Ascending aorta (tissue), 2 donors: Measurements from ENCODE around the gene ISM1. TPM values are rescaled to one million over a fixed set of nuclear protein-coding genes. Genes with fewer than 3 reads are reported as not detected.

Source experiments
- DNase-seq, 2 donors: peaks; one replicate each; pipeline ENCODE4 v3.0.0-alpha.2; 2019; ENCODE audit warnings: low spot score in 2 of 2
- H3K27ac ChIP-seq, 2 donors: fragments of 200-600 bp; sonication (generic); one replicate each; pipeline ENCODE4 v1.5.1; 2016 to 2017; ENCODE audit warnings: mild to moderate bottlenecking in 1 of 2
- H3K27me3 ChIP-seq: fragments of 200-600 bp; sonication (generic); one replicate; pipeline ENCODE4 v1.5.1; 2017
- H3K36me3 ChIP-seq, 2 donors: fragments of 200-600 bp; sonication (generic); one replicate each; pipeline ENCODE4 v1.5.1; 2016
- H3K4me1 ChIP-seq, 2 donors: fragments of 200-600 bp; sonication (generic); one replicate each; pipeline ENCODE4 v1.5.1; 2016 to 2017; ENCODE audit warnings: mild to moderate bottlenecking in 1 of 2
- H3K4me3 ChIP-seq, 2 donors: fragments of 200-600 bp; sonication (generic); one replicate each; pipeline ENCODE4 v1.5.1; 2016 to 2017; ENCODE audit warnings: mild to moderate bottlenecking in 1 of 2
- H3K9me3 ChIP-seq, 2 donors: fragments of 200-600 bp; sonication (generic); one replicate each; pipeline ENCODE4 v1.5.1; 2016
- CTCF ChIP-seq, 3 experiments: fragments of 200-600 bp in 2 of 3; fragments of 450-650 bp in 1 of 3; sonication (generic) in 2 of 3; IDR thresholded peaks; one replicate each; pipeline ENCODE4 v1.5.1; 2016 to 2019; ENCODE audit warnings: antibody characterized with exemption in 3 of 3, mild to moderate bottlenecking in 1 of 3, moderate library complexity in 1 of 3
- intact Hi-C: fragments of 100-400 bp; cut with DNase I; formaldehyde crosslinking; loops from one replicate; pipeline ENCODE4 v1.15.1; 2023
- total RNA-seq: library from RNA; depleted of rRNA; stranded (reverse); fragments of >200 nt; gene quantifications from one replicate; pipeline ENCODE4 v1.1.0, GENCODE V29; 2016

ISM1 gene
- total RNA-seq, 1 donor from 2014 or later: 60.1 TPM

GRCh38 chr20:13250251-13250650 lies 29.2 kb downstream of the ISM1 start:
- TF ChIP-seq CTCF (IDR thresholded peaks at IDR 0.05): no peak

GRCh38 chr20:13251106-13251903 lies 30.2 kb downstream of the ISM1 start:
- no peak overlapping the region for H3K4me3 ChIP-seq

More at GRCh38 chr20:13250251-13250650, 29.2 kb downstream of the ISM1 start:
- no peaks in the 10 kb centered on the region for H3K4me1 ChIP-seq
- no peak for DNase-seq
- H3K4me3 ChIP-seq: no peak overlapping the region
- intact Hi-C loops: no loop called here
- no peak overlapping the region for H3K27ac ChIP-seq
- H3K36me3 ChIP-seq: no peaks in the 10 kb centered on the region
- no peaks in the 10 kb centered on the region for H3K9me3 ChIP-seq
- H3K27me3 ChIP-seq: no peaks in the 10 kb centered on the region

GRCh38 chr20:13251904-13252297 lies 30.8 kb downstream of the ISM1 start:
- Histone ChIP-seq H3K9me3 (no peaks in the 10 kb centered on the region), H3K4me1 (no peaks in the 10 kb centered on the region), H3K4me3 (no peak overlapping the region), H3K27me3 (no peaks in the 10 kb centered on the region), H3K36me3 (no peaks in the 10 kb centered on the region), H3K27ac (no peak overlapping the region)
- no peak for DNase-seq
- intact Hi-C loops: no loop called here
- TF ChIP-seq CTCF (IDR thresholded peaks at IDR 0.05): no peak

More at GRCh38 chr20:13251106-13251903, 30.2 kb downstream of the ISM1 start:
- DNase-seq: no peak
- H3K4me1 ChIP-seq: no peaks in the 10 kb centered on the region
- no peak for TF ChIP-seq CTCF (IDR thresholded peaks at IDR 0.05)
- no peaks in the 10 kb centered on the region for H3K27me3 ChIP-seq
- H3K9me3 ChIP-seq: no peaks in the 10 kb centered on the region
- no peak overlapping the region for H3K27ac ChIP-seq
- no peaks in the 10 kb centered on the region for H3K36me3 ChIP-seq
- intact Hi-C loops: no loop called here

- Histone ChIP-seq H3K4me1 (no peaks in the 10 kb centered on the region), H3K27ac (no peak overlapping the region), H3K27me3 (no peaks in the 10 kb centered on the region), H3K9me3 (no peaks in the 10 kb centered on the region), H3K4me3 (no peak overlapping the region), H3K36me3 (no peaks in the 10 kb centered on the region)
- DNase-seq: no peak
- TF ChIP-seq CTCF (IDR thresholded peaks at IDR 0.05): no peak
- intact Hi-C loops: no loop called here
Measured at GRCh38 chr20:13255356-13255755, 34.3 kb downstream of the ISM1 start.

- Histone ChIP-seq H3K9me3 (no peaks in the 10 kb centered on the region), H3K27me3 (no peaks in the 10 kb centered on the region), H3K4me1 (no peaks in the 10 kb centered on the region), H3K36me3 (no peaks in the 10 kb centered on the region), H3K4me3 (no peak overlapping the region), H3K27ac (no peak overlapping the region)
- TF ChIP-seq CTCF (IDR thresholded peaks at IDR 0.05): no peak
- intact Hi-C loops: no loop called here
- no peak for DNase-seq
Measured at GRCh38 chr20:13256606-13257005, 35.5 kb downstream of the ISM1 start.
